Measurements from ENCODE around the gene BROX. TPM values are rescaled to one million over a fixed set of nuclear protein-coding genes. Genes with fewer than 3 reads are reported as not detected.
"Not testable (repeated sequence)": the region's sequence is repeated elsewhere in the genome, so short reads cannot be mapped to it uniquely, and the experiment has no call there.

Gene BROX
- total RNA-seq, 4 donors from 2014 or later = 48.8 to 95.3 (median 80.4) TPM

DNA sequence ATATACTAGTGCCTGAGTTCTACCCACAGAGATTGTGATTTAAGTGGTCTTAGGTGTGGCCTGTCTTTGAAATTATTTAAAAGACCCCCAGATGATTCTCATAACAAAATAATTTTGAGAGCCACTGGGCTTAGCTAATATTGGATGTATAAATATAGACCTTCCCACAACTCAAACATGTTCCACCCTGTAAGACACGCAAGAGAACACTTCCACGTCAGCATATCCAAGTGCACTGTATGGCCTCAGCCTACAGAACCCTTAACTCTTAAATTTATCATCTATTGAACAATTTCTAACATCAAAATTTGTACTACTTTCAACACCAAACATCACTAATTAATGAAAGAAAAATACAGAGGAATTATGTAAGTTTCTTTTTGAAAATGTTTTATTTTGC is 27.1 kb downstream of the BROX start:
- Histone ChIP-seq H3K27me3 (no peaks in the 10 kb centered on the region), H3K36me3 (peaks cover 4 to 8% of the 10 kb centered on the region in 2 donors), H3K9me3 (no peaks in the 10 kb centered on the region), H3K4me3 (replicated peaks in 1 of 3) (no peak overlapping the region), H3K27ac (no peak overlapping the region), H3K4me1 (no peaks in the 10 kb centered on the region)
- WGBS, 2 donors = 93 to 95% methylated on average over 2 of the region's 2 CpGs
- no peak for DNase-seq
- intact Hi-C loops (cut with DNase I) = loop anchor here (5.0 kb wide), 1 partner anchor 343 kb away; no protein-coding TSS in a partner anchor
- TF ChIP-seq CTCF (IDR thresholded peaks at IDR 0.05) = no peak
- TF ChIP-seq POLR2A (IDR thresholded peaks at IDR 0.05) = no peak

GRCh38 chr1:222739929-222740328 is 27.6 kb downstream of the BROX start:
- H3K27ac ChIP-seq = no peak overlapping the region
- H3K4me3 ChIP-seq (replicated peaks in 1 of 3) = no peak overlapping the region
- TF ChIP-seq POLR2A (IDR thresholded peaks at IDR 0.05) = no peak
- no peak for TF ChIP-seq CTCF (IDR thresholded peaks at IDR 0.05)
- no peaks in the 10 kb centered on the region for H3K9me3 ChIP-seq
- peaks cover 0 to 3% of the 10 kb centered on the region in 2 donors for H3K36me3 ChIP-seq
- no peak for DNase-seq
- H3K27me3 ChIP-seq = no peaks in the 10 kb centered on the region
- no peaks in the 10 kb centered on the region for H3K4me1 ChIP-seq
- 80 to 83% methylated on average over 1 of the region's 1 CpG for WGBS, 2 donors
- intact Hi-C loops (cut with DNase I) = loop anchor here (5.0 kb wide), 1 partner anchor 342 kb away; no protein-coding TSS in a partner anchor

DNA sequence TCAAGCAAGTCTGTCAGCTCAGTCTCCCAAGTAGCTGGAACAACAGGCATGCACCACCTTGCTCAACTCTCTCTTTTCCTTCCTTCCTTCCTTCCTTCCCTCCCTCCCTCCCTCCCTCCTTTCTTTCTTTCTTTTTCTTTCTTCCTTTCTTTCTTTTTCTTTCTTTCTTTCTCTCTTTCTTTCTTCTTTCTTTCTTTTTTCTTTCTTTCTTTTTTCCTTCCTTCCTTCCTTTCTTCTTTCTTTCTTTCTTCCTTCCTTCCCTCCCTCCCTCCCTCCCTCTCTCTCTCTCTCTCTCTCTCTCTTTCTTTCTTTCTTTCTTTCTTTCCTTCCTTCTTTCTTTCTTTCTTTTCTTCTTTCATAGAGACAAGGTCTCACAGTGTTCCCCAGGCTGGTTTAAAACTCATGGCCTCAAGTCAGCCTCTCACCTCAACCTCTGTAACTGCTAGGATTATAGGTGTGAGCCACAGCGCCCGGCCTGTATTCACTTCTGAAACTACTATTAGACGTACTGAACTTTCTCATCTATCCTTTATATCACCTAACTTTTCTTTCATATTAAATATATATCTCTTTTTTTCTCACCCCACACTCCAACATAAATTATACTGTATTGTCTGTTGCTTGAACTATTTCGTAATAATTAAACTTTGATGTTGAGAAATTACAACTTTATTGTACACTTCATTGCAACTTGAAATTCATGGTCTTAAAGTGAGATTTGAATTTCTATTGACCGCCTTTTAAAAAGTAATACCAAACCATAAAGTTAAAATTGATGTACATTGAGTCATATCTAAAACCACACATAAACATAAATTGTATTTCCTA is 29.5 kb downstream of the BROX start:
- WGBS, 2 donors = 93 to 94% methylated on average over 5 of the region's 5 CpGs
- H3K4me1 ChIP-seq = not testable (repeated sequence)

DNA sequence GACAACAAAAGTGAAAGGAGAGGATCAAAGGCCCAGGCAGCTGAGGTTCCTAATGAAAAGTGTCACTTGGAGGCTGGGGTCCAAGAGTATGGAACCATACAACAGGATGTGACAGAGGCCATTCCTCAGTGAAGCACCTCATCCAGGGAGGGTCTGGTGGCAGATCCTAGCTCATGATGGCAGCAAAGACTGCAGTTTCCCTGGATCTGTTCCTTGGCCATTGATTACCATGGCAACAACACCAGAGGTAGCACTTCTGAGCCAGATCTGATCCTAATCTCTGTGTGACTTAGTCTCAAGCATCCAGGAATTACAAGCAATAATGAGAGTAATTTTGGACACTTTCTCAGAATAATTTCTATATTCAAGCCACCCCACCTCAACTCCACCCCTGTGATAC is 37.6 kb downstream of the BROX start:
- no peak for DNase-seq
- H3K4me3 ChIP-seq (replicated peaks in 1 of 3) = no peak overlapping the region
- H3K9me3 ChIP-seq = no peaks in the 10 kb centered on the region
- no peaks in the 10 kb centered on the region for H3K4me1 ChIP-seq
- no peak overlapping the region for H3K27ac ChIP-seq
- intact Hi-C loops (cut with DNase I) = no loop called here
- no peak for TF ChIP-seq POLR2A (IDR thresholded peaks at IDR 0.05)
- no peak for TF ChIP-seq CTCF (IDR thresholded peaks at IDR 0.05)
- no peaks in the 10 kb centered on the region for H3K27me3 ChIP-seq
- H3K36me3 ChIP-seq = no peaks in the 10 kb centered on the region

More for the DNA sequence above, 29.5 kb downstream of the BROX start:
- H3K36me3 ChIP-seq; H3K27me3 ChIP-seq; H3K27ac ChIP-seq; H3K4me3 ChIP-seq (replicated peaks in 1 of 3); intact Hi-C loops (cut with DNase I); DNase-seq; H3K9me3 ChIP-seq: not testable (repeated sequence)

DNA sequence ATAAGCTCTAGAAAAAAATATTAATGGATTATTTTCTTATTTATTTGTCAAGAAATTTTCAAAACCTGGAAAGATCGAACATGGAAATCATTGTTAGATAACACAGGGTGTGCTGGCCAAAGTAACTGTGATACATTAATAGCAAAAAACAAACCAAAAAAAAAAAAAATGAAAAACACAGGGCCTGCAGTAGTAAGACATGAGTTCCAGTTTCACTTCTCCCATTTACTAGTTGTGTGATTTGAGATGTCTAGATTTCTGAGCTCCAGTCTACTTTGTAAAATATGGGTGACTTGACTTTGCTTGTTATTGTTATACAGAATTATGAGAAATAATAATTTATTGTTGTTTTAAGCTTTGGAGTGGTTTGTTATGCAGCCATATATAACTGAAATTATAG is 38.3 kb downstream of the BROX start:
- Histone ChIP-seq H3K27me3 (no peaks in the 10 kb centered on the region), H3K4me1 (no peaks in the 10 kb centered on the region), H3K27ac (no peak overlapping the region), H3K36me3 (no peaks in the 10 kb centered on the region), H3K9me3 (no peaks in the 10 kb centered on the region), H3K4me3 (replicated peaks in 1 of 3) (no peak overlapping the region)
- DNase-seq = no peak
- intact Hi-C loops (cut with DNase I) = no loop called here
- TF ChIP-seq CTCF (IDR thresholded peaks at IDR 0.05) (no peak), POLR2A (IDR thresholded peaks at IDR 0.05) (no peak)
- WGBS, 2 donors = 81 to 84% methylated on average over 1 of the region's 1 CpG
